ENCODE measurements around the gene SLC35F6. TPM values are rescaled to one million over a fixed set of nuclear protein-coding genes. Genes with fewer than 3 reads are reported as not detected.

SLC35F6 gene
- total RNA-seq, 1 experiment from 2014 or later: 76.9 TPM

GRCh38 chr2:26727641-26728561 is 36.2 kb upstream of the SLC35F6 start:
- TF ChIP-seq CTCF (IDR thresholded peaks at IDR 0.05; ENCODE audit: unreplicated experiment): no peak
- intact Hi-C loops (cut with micrococcal nuclease): no loop called here
- no TSS peak for BruUV-seq (replicated peaks)
- peaks cover 9% of the 10 kb centered on the region for H3K4me1 Mint-ChIP-seq (ENCODE audit: insufficient read depth, unreplicated experiment)
- H3K27me3 Mint-ChIP-seq (ENCODE audit: insufficient read depth, unreplicated experiment): peaks cover 12% of the 10 kb centered on the region
- H3K4me3 Mint-ChIP-seq (ENCODE audit: unreplicated experiment): no peak overlapping the region
- no peaks in the 10 kb centered on the region for H3K9me3 Mint-ChIP-seq (ENCODE audit: unreplicated experiment)
- DNase-seq (ENCODE audit: unreplicated experiment): no peak
- ChIA-PET POLR2A (no interaction called here), CTCF (interaction anchor here (0.7 kb wide), 1 partner anchor 43 kb away, joined by 3 read pairs; no protein-coding TSS in a partner anchor)
- H3K36me3 Mint-ChIP-seq (ENCODE audit: insufficient read depth, unreplicated experiment): no peaks in the 10 kb centered on the region
- no peak overlapping the region for H3K27ac Mint-ChIP-seq (ENCODE audit: low read depth, unreplicated experiment)

DNA sequence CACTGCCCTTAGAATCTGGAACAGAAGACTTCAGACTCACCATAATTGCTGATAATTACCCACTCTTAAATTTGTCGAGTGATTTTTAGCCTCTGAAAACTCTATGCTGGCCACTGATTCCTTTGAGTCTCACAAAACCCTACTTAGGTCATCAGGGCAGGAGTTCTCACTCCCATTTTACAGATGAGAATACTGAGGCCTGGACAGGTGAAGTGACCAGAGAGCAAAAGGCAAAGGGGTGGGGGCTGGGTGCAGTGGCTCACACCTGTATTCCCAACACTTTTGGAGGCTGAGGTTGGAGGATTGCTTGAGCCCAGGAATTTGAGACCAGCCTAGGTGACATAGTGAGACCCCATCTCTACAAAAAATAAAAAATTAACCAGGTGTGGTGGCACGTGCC is 34.8 kb upstream of the SLC35F6 start:
- Mint-ChIP-seq H3K9me3 (ENCODE audit: unreplicated experiment) (no peaks in the 10 kb centered on the region), H3K27ac (ENCODE audit: low read depth, unreplicated experiment) (no peak overlapping the region), H3K27me3 (ENCODE audit: insufficient read depth, unreplicated experiment) (peaks cover 17% of the 10 kb centered on the region), H3K4me1 (ENCODE audit: insufficient read depth, unreplicated experiment) (peaks cover 6% of the 10 kb centered on the region), H3K36me3 (ENCODE audit: insufficient read depth, unreplicated experiment) (no peaks in the 10 kb centered on the region), H3K4me3 (ENCODE audit: unreplicated experiment) (no peak overlapping the region)
- no TSS peak for BruUV-seq (replicated peaks)
- TF ChIP-seq CTCF (IDR thresholded peaks at IDR 0.05; ENCODE audit: unreplicated experiment): no peak
- CTCF ChIA-PET: interaction anchor here (0.8 kb wide), 1 partner anchor 16 kb away, joined by 5 read pairs; no protein-coding TSS in a partner anchor
- no peak for DNase-seq (ENCODE audit: unreplicated experiment)
- POLR2A ChIA-PET: no interaction called here
- intact Hi-C loops (cut with micrococcal nuclease): no loop called here

GRCh38 chr2:26730549-26731344 is 33.3 kb upstream of the SLC35F6 start:
- ChIA-PET CTCF (interaction anchor here (0.6 to 2.0 kb wide), 4 partner anchors 14 to 126 kb away, joined by 4 to 10 read pairs (median 6); no protein-coding TSS in a partner anchor), POLR2A (interaction anchor here (0.6 to 1.2 kb wide), 2 partner anchors 13 to 114 kb away, joined by 3 to 4 read pairs; no protein-coding TSS in a partner anchor)
- Mint-ChIP-seq H3K27me3 (ENCODE audit: insufficient read depth, unreplicated experiment) (peaks cover 17% of the 10 kb centered on the region), H3K27ac (ENCODE audit: low read depth, unreplicated experiment) (no peak overlapping the region), H3K4me1 (ENCODE audit: insufficient read depth, unreplicated experiment) (peaks cover 6% of the 10 kb centered on the region), H3K4me3 (ENCODE audit: unreplicated experiment) (no peak overlapping the region), H3K36me3 (ENCODE audit: insufficient read depth, unreplicated experiment) (no peaks in the 10 kb centered on the region), H3K9me3 (ENCODE audit: unreplicated experiment) (no peaks in the 10 kb centered on the region)
- BruUV-seq (replicated peaks): no TSS peak
- DNase-seq (ENCODE audit: unreplicated experiment): no peak
- TF ChIP-seq CTCF (IDR thresholded peaks at IDR 0.05; ENCODE audit: unreplicated experiment): no peak
- intact Hi-C loops (cut with micrococcal nuclease): no loop called here

DNA sequence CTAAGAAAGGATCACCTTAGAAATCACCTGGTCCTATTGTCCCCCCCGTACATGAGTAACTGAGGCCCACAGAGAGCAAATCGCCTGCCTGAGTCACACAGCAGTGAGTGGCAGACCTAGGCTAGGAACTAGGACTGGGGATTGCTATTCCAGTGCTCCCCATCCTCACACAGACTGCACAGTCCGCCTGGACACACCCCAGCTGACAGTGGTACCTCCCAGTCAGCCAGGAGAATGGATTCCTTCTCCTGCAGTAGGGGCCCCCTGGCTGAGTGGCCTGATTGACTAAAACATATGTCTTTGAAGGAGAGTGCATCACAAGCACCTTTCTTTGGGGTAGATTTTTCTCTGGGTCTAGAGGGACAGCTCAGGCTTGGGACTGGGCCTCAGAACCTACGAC is 32.4 kb upstream of the SLC35F6 start:
- ChIA-PET CTCF (interaction anchor here (0.7 to 2.0 kb wide), 3 partner anchors 13 to 125 kb away, joined by 3 to 10 read pairs (median 3); no protein-coding TSS in a partner anchor), POLR2A (interaction anchor here (1.2 kb wide), 1 partner anchor 115 kb away, joined by 3 read pairs; no protein-coding TSS in a partner anchor)
- H3K4me3 Mint-ChIP-seq (ENCODE audit: unreplicated experiment): no peak overlapping the region
- peaks cover 17% of the 10 kb centered on the region for H3K27me3 Mint-ChIP-seq (ENCODE audit: insufficient read depth, unreplicated experiment)
- intact Hi-C loops (cut with micrococcal nuclease): no loop called here
- H3K27ac Mint-ChIP-seq (ENCODE audit: low read depth, unreplicated experiment): no peak overlapping the region
- no peaks in the 10 kb centered on the region for H3K36me3 Mint-ChIP-seq (ENCODE audit: insufficient read depth, unreplicated experiment)
- BruUV-seq (replicated peaks): no TSS peak
- DNase-seq (ENCODE audit: unreplicated experiment): no peak
- no peak for TF ChIP-seq CTCF (IDR thresholded peaks at IDR 0.05; ENCODE audit: unreplicated experiment)
- H3K4me1 Mint-ChIP-seq (ENCODE audit: insufficient read depth, unreplicated experiment): peaks cover 6% of the 10 kb centered on the region
- no peaks in the 10 kb centered on the region for H3K9me3 Mint-ChIP-seq (ENCODE audit: unreplicated experiment)
